Measurements from ENCODE around the gene REN.

Gene REN

GRCh38 chr1:204201348-204202040 is 35.4 kb upstream of the REN start:
- Histone ChIP-seq H3K4me3 (ENCODE audit: low read length) (no peak overlapping the region), H3K27ac (ENCODE audit: low read length) (no peak overlapping the region), H3K27me3 (ENCODE audit: control insufficient read depth, insufficient read depth, low read length) (no peaks in the 10 kb centered on the region), H3K4me1 (ENCODE audit: control insufficient read depth, insufficient read depth, low read length) (no peaks in the 10 kb centered on the region), H3K36me3 (ENCODE audit: control insufficient read depth, insufficient read depth, low read length) (no peaks in the 10 kb centered on the region), H3K9me3 (ENCODE audit: control insufficient read depth, insufficient read depth, low read length) (no peaks in the 10 kb centered on the region)
- WGBS (ENCODE audit: insufficient coverage, insufficient read length), result no CpG with 5 or more reads among the region's 12 CpGs
- DNase-seq (ENCODE audit: low read depth, low spot score), result no peak

- DNase-seq (ENCODE audit: low read depth, low spot score), result no peak
- Histone ChIP-seq H3K4me3 (ENCODE audit: low read length) (no peak overlapping the region), H3K27ac (ENCODE audit: low read length) (no peak overlapping the region), H3K4me1 (ENCODE audit: control insufficient read depth, insufficient read depth, low read length) (peaks cover 2% of the 10 kb centered on the region; the same call in 1 of the 2 replicates), H3K27me3 (ENCODE audit: control insufficient read depth, insufficient read depth, low read length) (no peaks in the 10 kb centered on the region), H3K36me3 (ENCODE audit: control insufficient read depth, insufficient read depth, low read length) (no peaks in the 10 kb centered on the region), H3K9me3 (ENCODE audit: control insufficient read depth, insufficient read depth, low read length) (no peaks in the 10 kb centered on the region)
- WGBS (ENCODE audit: insufficient coverage, insufficient read length), result no CpG with 5 or more reads among the region's 9 CpGs
Measured at GRCh38 chr1:204199579-204199978, 33.4 kb upstream of the REN start.

GRCh38 chr1:204198348-204199340 is 32.5 kb upstream of the REN start:
- Histone ChIP-seq H3K27me3 (ENCODE audit: control insufficient read depth, insufficient read depth, low read length) (no peaks in the 10 kb centered on the region), H3K4me1 (ENCODE audit: control insufficient read depth, insufficient read depth, low read length) (peaks cover 2% of the 10 kb centered on the region; the same call in 1 of the 2 replicates), H3K9me3 (ENCODE audit: control insufficient read depth, insufficient read depth, low read length) (no peaks in the 10 kb centered on the region), H3K36me3 (ENCODE audit: control insufficient read depth, insufficient read depth, low read length) (no peaks in the 10 kb centered on the region), H3K4me3 (ENCODE audit: low read length) (no peak overlapping the region), H3K27ac (ENCODE audit: low read length) (no peak overlapping the region)
- no peak for DNase-seq (ENCODE audit: low read depth, low spot score)
- no CpG with 5 or more reads among the region's 18 CpGs for WGBS (ENCODE audit: insufficient coverage, insufficient read length)

DNA sequence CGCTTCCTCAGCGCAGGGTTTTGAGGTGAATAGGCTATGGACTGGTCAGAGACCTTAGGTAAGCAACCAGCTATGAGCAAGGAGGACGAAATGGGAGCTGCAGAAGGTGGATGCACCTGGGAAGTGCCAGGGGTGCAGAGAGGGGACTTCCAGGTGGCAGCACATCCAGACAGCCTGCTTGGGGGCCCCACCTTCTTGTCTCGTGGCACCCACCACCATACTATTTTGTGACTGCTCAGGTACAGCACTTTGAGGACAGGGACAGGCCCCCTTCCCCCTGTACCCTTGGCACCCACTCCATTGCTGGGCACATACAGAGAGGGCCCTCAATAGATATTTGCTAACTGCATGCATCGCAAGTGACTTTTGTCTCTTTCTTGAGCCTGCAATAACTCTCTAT is 30.9 kb upstream of the REN start:
- H3K4me1 ChIP-seq (ENCODE audit: control insufficient read depth, insufficient read depth, low read length), result peaks cover 2% of the 10 kb centered on the region; the same call in 1 of the 2 replicates
- no peak overlapping the region for H3K4me3 ChIP-seq (ENCODE audit: low read length)
- H3K36me3 ChIP-seq (ENCODE audit: control insufficient read depth, insufficient read depth, low read length), result no peaks in the 10 kb centered on the region
- no CpG with 5 or more reads among the region's 5 CpGs for WGBS (ENCODE audit: insufficient coverage, insufficient read length)
- no peaks in the 10 kb centered on the region for H3K9me3 ChIP-seq (ENCODE audit: control insufficient read depth, insufficient read depth, low read length)
- H3K27ac ChIP-seq (ENCODE audit: low read length), result no peak overlapping the region
- no peak for DNase-seq (ENCODE audit: low read depth, low spot score)
- H3K27me3 ChIP-seq (ENCODE audit: control insufficient read depth, insufficient read depth, low read length), result no peaks in the 10 kb centered on the region

GRCh38 chr1:204196068-204196795 is 30.1 kb upstream of the REN start, which contains the start of gene KISS1:
TSS of gene KISS1 (minus strand) at chr1:204196491. CDS start at chr1:204192876, 3,615 bp downstream.
- no peaks in the 10 kb centered on the region for H3K36me3 ChIP-seq (ENCODE audit: control insufficient read depth, insufficient read depth, low read length)
- no peak within 1 kb of the TSS for H3K27ac ChIP-seq (ENCODE audit: low read length)
- no CpG with 5 or more reads among the region's 18 CpGs for WGBS (ENCODE audit: insufficient coverage, insufficient read length)
- no peaks in the 10 kb centered on the region; the same call in 1 of the 2 replicates for H3K27me3 ChIP-seq (ENCODE audit: control insufficient read depth, insufficient read depth, low read length)
- H3K9me3 ChIP-seq (ENCODE audit: control insufficient read depth, insufficient read depth, low read length), result no peaks in the 10 kb centered on the region
- no peak for DNase-seq (ENCODE audit: low read depth, low spot score)
- H3K4me3 ChIP-seq (ENCODE audit: low read length), result no peak within 1 kb of the TSS
- H3K4me1 ChIP-seq (ENCODE audit: control insufficient read depth, insufficient read depth, low read length), result peaks cover 2% of the 10 kb centered on the region; the same call in 1 of the 2 replicates

- WGBS (ENCODE audit: insufficient coverage, insufficient read length), result no CpG with 5 or more reads among the region's 7 CpGs
- Histone ChIP-seq H3K27ac (ENCODE audit: low read length) (no peak overlapping the region), H3K4me1 (ENCODE audit: control insufficient read depth, insufficient read depth, low read length) (peaks cover 2% of the 10 kb centered on the region; the same call in 1 of the 2 replicates), H3K9me3 (ENCODE audit: control insufficient read depth, insufficient read depth, low read length) (no peaks in the 10 kb centered on the region), H3K27me3 (ENCODE audit: control insufficient read depth, insufficient read depth, low read length) (no peaks in the 10 kb centered on the region; the same call in 1 of the 2 replicates), H3K4me3 (ENCODE audit: low read length) (no peak overlapping the region), H3K36me3 (ENCODE audit: control insufficient read depth, insufficient read depth, low read length) (no peaks in the 10 kb centered on the region)
- DNase-seq (ENCODE audit: low read depth, low spot score), result no peak
Measured at GRCh38 chr1:204194771-204195170, 28.6 kb upstream of the REN start.

DNA sequence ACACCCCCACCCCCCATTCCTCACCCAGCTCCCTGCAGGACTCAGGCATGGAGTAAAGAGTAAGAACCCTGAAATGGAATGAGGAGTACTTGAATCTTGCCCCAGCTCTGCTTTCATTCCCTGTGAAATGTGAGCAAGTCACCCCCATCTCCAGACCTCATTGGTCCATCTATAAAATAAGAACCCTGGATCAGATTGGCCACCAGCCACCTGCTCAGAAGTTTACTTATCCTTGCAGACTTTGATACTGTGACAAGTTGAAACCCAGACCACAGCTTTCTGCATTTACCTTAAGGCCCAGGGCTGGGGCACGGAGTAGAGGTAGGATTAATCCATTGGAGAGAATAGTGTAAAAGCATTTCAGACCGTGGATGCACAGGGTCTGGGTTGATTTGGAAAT is 27.9 kb upstream of the REN start:
- H3K36me3 ChIP-seq (ENCODE audit: control insufficient read depth, insufficient read depth, low read length), result no peaks in the 10 kb centered on the region
- no peak overlapping the region for H3K27ac ChIP-seq (ENCODE audit: low read length)
- no CpG with 5 or more reads among the region's 2 CpGs for WGBS (ENCODE audit: insufficient coverage, insufficient read length)
- peaks cover 2% of the 10 kb centered on the region; the same call in 1 of the 2 replicates for H3K4me1 ChIP-seq (ENCODE audit: control insufficient read depth, insufficient read depth, low read length)
- no peak for DNase-seq (ENCODE audit: low read depth, low spot score)
- H3K4me3 ChIP-seq (ENCODE audit: low read length), result no peak overlapping the region
- no peaks in the 10 kb centered on the region for H3K9me3 ChIP-seq (ENCODE audit: control insufficient read depth, insufficient read depth, low read length)
- peaks cover 4% of the 10 kb centered on the region; the same call in 1 of the 2 replicates for H3K27me3 ChIP-seq (ENCODE audit: control insufficient read depth, insufficient read depth, low read length)

- no peak overlapping the region for H3K4me3 ChIP-seq (ENCODE audit: low read length)
- DNase-seq (ENCODE audit: low read depth, low spot score), result no peak
- peaks cover 4% of the 10 kb centered on the region; the same call in 1 of the 2 replicates for H3K27me3 ChIP-seq (ENCODE audit: control insufficient read depth, insufficient read depth, low read length)
- no peak overlapping the region for H3K27ac ChIP-seq (ENCODE audit: low read length)
- no peaks in the 10 kb centered on the region for H3K9me3 ChIP-seq (ENCODE audit: control insufficient read depth, insufficient read depth, low read length)
- no CpG with 5 or more reads among the region's 3 CpGs for WGBS (ENCODE audit: insufficient coverage, insufficient read length)
- H3K4me1 ChIP-seq (ENCODE audit: control insufficient read depth, insufficient read depth, low read length), result peaks cover 2% of the 10 kb centered on the region; the same call in 1 of the 2 replicates
- no peaks in the 10 kb centered on the region for H3K36me3 ChIP-seq (ENCODE audit: control insufficient read depth, insufficient read depth, low read length)
Measured at GRCh38 chr1:204192589-204193352, 26.6 kb upstream of the REN start.

- Histone ChIP-seq H3K27me3 (ENCODE audit: control insufficient read depth, insufficient read depth, low read length) (peaks cover 4% of the 10 kb centered on the region; the same call in 1 of the 2 replicates), H3K4me3 (ENCODE audit: low read length) (no peak overlapping the region), H3K27ac (ENCODE audit: low read length) (no peak overlapping the region), H3K9me3 (ENCODE audit: control insufficient read depth, insufficient read depth, low read length) (no peaks in the 10 kb centered on the region), H3K4me1 (ENCODE audit: control insufficient read depth, insufficient read depth, low read length) (peaks cover 2% of the 10 kb centered on the region; the same call in 1 of the 2 replicates), H3K36me3 (ENCODE audit: control insufficient read depth, insufficient read depth, low read length) (no peaks in the 10 kb centered on the region)
- no CpG with 5 or more reads among the region's 2 CpGs for WGBS (ENCODE audit: insufficient coverage, insufficient read length)
- DNase-seq (ENCODE audit: low read depth, low spot score), result no peak
Measured at GRCh38 chr1:204192046-204192445, 25.9 kb upstream of the REN start.

All from iPS DF 6.9 (cell line).